HepG2 (cell line): Measurements from ENCODE around the gene SFXN2. TPM values are rescaled to one million over a fixed set of nuclear protein-coding genes. Genes with fewer than 3 reads are reported as not detected.
A peak's percentile ranks its signal among the peaks of the same experiment; 100 is the strongest.

Source experiments
- ATF2 ChIP-seq: sonication (generic); formaldehyde crosslinking; IDR thresholded peaks from 2 replicates; pipeline ENCODE4 v1.4.0; 2020; ENCODE audit warnings: missing genetic modification reagents
- ELF1 ChIP-seq: sonication (generic); formaldehyde crosslinking; IDR thresholded peaks from 2 replicates; pipeline ENCODE4 v1.4.0; 2020; ENCODE audit warnings: missing genetic modification reagents
- FOXA3 ChIP-seq: IDR thresholded peaks from 2 replicates; pipeline ENCODE4 v1.6.1; 2016; ENCODE audit warnings: missing genetic modification reagents, missing compliant biosample characterization
- IKZF5 ChIP-seq: IDR thresholded peaks from 2 replicates; pipeline ENCODE4 v1.6.1; 2018; ENCODE audit warnings: missing genetic modification reagents, mild to moderate bottlenecking, missing compliant biosample characterization
- NCOA2 ChIP-seq: sonication (generic); formaldehyde crosslinking; IDR thresholded peaks from 2 replicates; pipeline ENCODE4 v1.8.0; 2022; ENCODE audit warnings: inconsistent platforms
- NFE2L2 ChIP-seq: fragments of 150-350 bp; IDR thresholded peaks from 2 replicates; pipeline ENCODE4 v1.6.1; 2014; ENCODE audit warnings: low read length
- PATZ1 ChIP-seq: sonication (generic); formaldehyde crosslinking; IDR thresholded peaks from 2 replicates; pipeline ENCODE4 v1.4.0; 2020; ENCODE audit warnings: missing genetic modification reagents
- REL ChIP-seq: sonication (generic); formaldehyde crosslinking; conservative IDR thresholded peaks from 2 replicates; pipeline ENCODE4 v1.8.0; 2022; ENCODE audit warnings: mild to moderate bottlenecking, missing genetic modification reagents, moderate library complexity
- RNF2 ChIP-seq: fragments of 450-650 bp; conservative IDR thresholded peaks from 2 replicates; pipeline ENCODE4 v1.6.1; 2016; ENCODE audit warnings: low read depth
- SOX13 ChIP-seq, 3 experiments: fragments of 450-650 bp in 1 of 3; sonication (generic) in 1 of 3; formaldehyde crosslinking in 1 of 3; IDR thresholded peaks in 2 of 3; conservative IDR thresholded peaks in 1 of 3; 2 replicates each; pipeline versions ENCODE4 v1.5.0 to v1.6.1; 2016 to 2020; ENCODE audit warnings: antibody characterized with exemption in 1 of 3, mild to moderate bottlenecking in 1 of 3, missing compliant biosample characterization in 1 of 3, missing genetic modification reagents in 1 of 3, moderate library complexity in 1 of 3
- SP4 ChIP-seq: sonication (generic); formaldehyde crosslinking; IDR thresholded peaks from 2 replicates; pipeline ENCODE4 v1.8.1; 2023; ENCODE audit warnings: mild to moderate bottlenecking, missing genetic modification reagents
- TBX3 ChIP-seq: fragments of 450-650 bp; IDR thresholded peaks from 2 replicates; pipeline ENCODE4 v1.6.1; 2017; ENCODE audit warnings: antibody characterized with exemption, mild to moderate bottlenecking, inconsistent platforms, borderline replicate concordance
- ZC3H13 ChIP-seq: sonication (generic); formaldehyde crosslinking; IDR thresholded peaks from 2 replicates; pipeline ENCODE4 v1.8.1; 2023; ENCODE audit warnings: mild to moderate bottlenecking, missing genetic modification reagents, moderate library complexity
- ZFX ChIP-seq: sonication (generic); formaldehyde crosslinking; IDR thresholded peaks from 2 replicates; pipeline ENCODE4 v1.4.0; 2020; ENCODE audit warnings: mild to moderate bottlenecking, low read depth, missing genetic modification reagents, moderate library complexity
- ZNF275 ChIP-seq: sonication (generic); formaldehyde crosslinking; IDR thresholded peaks from 2 replicates; pipeline ENCODE4 v1.8.0; 2022; ENCODE audit warnings: missing genetic modification reagents, mild to moderate bottlenecking, inconsistent platforms, borderline replicate concordance
- ZNF598 ChIP-seq: sonication (generic); formaldehyde crosslinking; IDR thresholded peaks from 2 replicates; pipeline ENCODE4 v1.5.1; 2020; ENCODE audit warnings: mild to moderate bottlenecking, missing genetic modification reagents, borderline replicate concordance
- ZNF629 ChIP-seq: sonication (generic); formaldehyde crosslinking; conservative IDR thresholded peaks from 2 replicates; pipeline ENCODE4 v1.5.0; 2020; ENCODE audit warnings: missing genetic modification reagents
- ZNF792 ChIP-seq: IDR thresholded peaks from 2 replicates; pipeline ENCODE4 v1.6.1; 2016
- ZSCAN9 ChIP-seq: IDR thresholded peaks from 2 replicates; pipeline ENCODE4 v1.6.1; 2016; ENCODE audit warnings: borderline replicate concordance
- polyA plus RNA-seq, 8 experiments: library from polyadenylated mRNA; depleted of rRNA in 3 of 8; stranded (reverse) in 7 of 8; unstranded in 1 of 8; fragments of >200 nt; fragmentation: Illumina TruSeq in 4 of 8; extraction: Trizol in 4 of 8; gene quantifications; 2 replicates each; pipeline versions ENCODE4 v1.2.1 to v1.2.3, GENCODE V29; 2011 to 2016; ENCODE audit warnings: low read depth in 4 of 8, missing spikeins in 1 of 8, mixed read lengths in 1 of 8; ENCODE audit not compliant: insufficient read depth in 1 of 8
- total RNA-seq, 5 experiments: library from RNA; depleted of rRNA; stranded (reverse); fragments of >200 nt; fragmentation: Illumina TruSeq; extraction: Trizol; gene quantifications; 2 replicates each; pipeline ENCODE4 v1.2.3, GENCODE V29; 2016; ENCODE audit warnings: low read depth in 1 of 5
- TF ChIP-seq, protein P1 (sequence below): conservative IDR thresholded peaks from 2 replicates; pipeline ENCODE4 v1.6.1; 2018; ENCODE audit warnings: missing genetic modification reagents
- TF ChIP-seq, protein P2 (sequence below): sonication (generic); formaldehyde crosslinking; IDR thresholded peaks from 2 replicates; pipeline ENCODE4 v1.8.1; 2022; ENCODE audit warnings: mild to moderate bottlenecking, missing genetic modification reagents

SFXN2 gene
- total and polyA plus RNA-seq, 2 of the 13 experiments (the other 11 are each of a cell fraction or from before 2014, with no cell fraction given), result 12.8 to 21.1 TPM

- TF ChIP-seq ZNF792 (CRISPR knock-in tag), result peak; percentile 62; the same call in 1 of the 2 replicates
- TF ChIP-seq REL (CRISPR knock-in tag), result peak; percentile 64; the same call in 1 of the 2 replicates
- TF ChIP-seq ZSCAN9, result 0 out of 2 replicates have a peak, but pooled peaks have one; percentile 43
- TF ChIP-seq NCOA2 (CRISPR knock-in tag), result 0 out of 2 replicates have a peak, but pooled peaks have one; percentile 23
- TF ChIP-seq, protein P1, sequence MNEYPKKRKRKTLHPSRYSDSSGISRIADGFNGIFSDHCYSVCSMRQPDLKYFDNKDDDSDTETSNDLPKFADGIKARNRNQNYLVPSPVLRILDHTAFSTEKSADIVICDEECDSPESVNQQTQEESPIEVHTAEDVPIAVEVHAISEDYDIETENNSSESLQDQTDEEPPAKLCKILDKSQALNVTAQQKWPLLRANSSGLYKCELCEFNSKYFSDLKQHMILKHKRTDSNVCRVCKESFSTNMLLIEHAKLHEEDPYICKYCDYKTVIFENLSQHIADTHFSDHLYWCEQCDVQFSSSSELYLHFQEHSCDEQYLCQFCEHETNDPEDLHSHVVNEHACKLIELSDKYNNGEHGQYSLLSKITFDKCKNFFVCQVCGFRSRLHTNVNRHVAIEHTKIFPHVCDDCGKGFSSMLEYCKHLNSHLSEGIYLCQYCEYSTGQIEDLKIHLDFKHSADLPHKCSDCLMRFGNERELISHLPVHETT (CRISPR knock-in tag), result no peak
- TF ChIP-seq ATF2 (CRISPR knock-in tag), result peak; percentile 29; the same call in 1 of the 2 replicates
- TF ChIP-seq RNF2, result no peak
- peak; percentile 62 for TF ChIP-seq IKZF5
- TF ChIP-seq SP4 (CRISPR knock-in tag), result peak; percentile 78
- TF ChIP-seq, protein P2, sequence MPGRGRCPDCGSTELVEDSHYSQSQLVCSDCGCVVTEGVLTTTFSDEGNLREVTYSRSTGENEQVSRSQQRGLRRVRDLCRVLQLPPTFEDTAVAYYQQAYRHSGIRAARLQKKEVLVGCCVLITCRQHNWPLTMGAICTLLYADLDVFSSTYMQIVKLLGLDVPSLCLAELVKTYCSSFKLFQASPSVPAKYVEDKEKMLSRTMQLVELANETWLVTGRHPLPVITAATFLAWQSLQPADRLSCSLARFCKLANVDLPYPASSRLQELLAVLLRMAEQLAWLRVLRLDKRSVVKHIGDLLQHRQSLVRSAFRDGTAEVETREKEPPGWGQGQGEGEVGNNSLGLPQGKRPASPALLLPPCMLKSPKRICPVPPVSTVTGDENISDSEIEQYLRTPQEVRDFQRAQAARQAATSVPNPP, result no peak
- no peak for TF ChIP-seq ZNF275 (CRISPR knock-in tag)
- no peak for TF ChIP-seq TBX3
- peak; percentile 100 for TF ChIP-seq ELF1 (CRISPR knock-in tag)
- no peak for TF ChIP-seq SOX13 (IDR thresholded peaks at IDR 0.05)
- TF ChIP-seq SOX13 (CRISPR knock-in tag; conservative IDR thresholded peaks at IDR 0.05 in 1 of 2, IDR thresholded peaks at IDR 0.05 in 1 of 2), result no peak
- TF ChIP-seq ZFX (CRISPR knock-in tag), result 0 out of 2 replicates have a peak, but pooled peaks have one; percentile 38
- TF ChIP-seq PATZ1, result peak; percentile 63
- TF ChIP-seq ZNF629 (CRISPR knock-in tag), result no peak
- TF ChIP-seq ZC3H13 (CRISPR knock-in tag), result peak; percentile 81
- peak; percentile 26; the same call in 1 of the 2 replicates for TF ChIP-seq FOXA3 (CRISPR knock-in tag)
- 0 out of 2 replicates have a peak, but pooled peaks have one; percentile 40 for TF ChIP-seq ZNF598
- TF ChIP-seq NFE2L2, result no peak
Measured at GRCh38 chr10:102743588-102744373, 29.3 kb downstream of the SFXN2 start, which contains the start of gene WBP1L (continued).
